ENCODE data around the gene RAB3A.

DNA sequence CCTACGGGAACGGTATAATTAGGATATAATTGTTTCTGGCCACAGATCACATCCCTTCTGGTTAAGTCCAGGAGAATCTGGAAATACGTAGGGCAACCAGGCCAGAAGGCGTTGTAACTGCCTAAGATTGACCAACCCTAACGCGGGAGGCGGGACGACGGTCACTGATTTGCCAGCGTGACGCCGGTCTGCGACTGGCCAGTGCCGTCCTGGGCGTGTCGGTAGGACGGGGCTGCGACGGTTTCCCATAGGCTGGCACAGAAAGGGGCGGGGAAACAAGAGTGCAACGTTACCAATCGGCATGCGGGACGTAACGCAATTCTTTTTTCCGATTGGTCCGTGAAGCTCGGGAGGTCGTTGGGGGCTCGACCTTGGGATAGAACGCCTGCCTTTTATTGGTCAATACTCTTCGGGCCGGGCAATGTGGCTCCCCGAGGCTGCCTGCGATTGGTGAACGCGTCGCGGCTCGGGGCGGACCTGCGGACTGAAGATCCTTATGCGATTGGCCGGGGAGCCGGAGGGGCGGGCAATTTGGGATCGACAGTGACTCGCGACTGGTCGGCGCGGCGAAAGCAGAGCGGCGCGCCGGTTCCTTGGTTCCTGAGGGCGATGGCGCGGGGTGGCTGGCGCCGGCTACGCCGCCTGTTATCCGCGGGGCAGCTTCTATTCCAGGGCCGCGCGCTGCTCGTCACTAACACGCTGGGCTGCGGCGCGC is 11.0 kb downstream of the RAB3A start, which contains the start of gene MPV17L2:
- TF ChIP-seq, protein P1, sequence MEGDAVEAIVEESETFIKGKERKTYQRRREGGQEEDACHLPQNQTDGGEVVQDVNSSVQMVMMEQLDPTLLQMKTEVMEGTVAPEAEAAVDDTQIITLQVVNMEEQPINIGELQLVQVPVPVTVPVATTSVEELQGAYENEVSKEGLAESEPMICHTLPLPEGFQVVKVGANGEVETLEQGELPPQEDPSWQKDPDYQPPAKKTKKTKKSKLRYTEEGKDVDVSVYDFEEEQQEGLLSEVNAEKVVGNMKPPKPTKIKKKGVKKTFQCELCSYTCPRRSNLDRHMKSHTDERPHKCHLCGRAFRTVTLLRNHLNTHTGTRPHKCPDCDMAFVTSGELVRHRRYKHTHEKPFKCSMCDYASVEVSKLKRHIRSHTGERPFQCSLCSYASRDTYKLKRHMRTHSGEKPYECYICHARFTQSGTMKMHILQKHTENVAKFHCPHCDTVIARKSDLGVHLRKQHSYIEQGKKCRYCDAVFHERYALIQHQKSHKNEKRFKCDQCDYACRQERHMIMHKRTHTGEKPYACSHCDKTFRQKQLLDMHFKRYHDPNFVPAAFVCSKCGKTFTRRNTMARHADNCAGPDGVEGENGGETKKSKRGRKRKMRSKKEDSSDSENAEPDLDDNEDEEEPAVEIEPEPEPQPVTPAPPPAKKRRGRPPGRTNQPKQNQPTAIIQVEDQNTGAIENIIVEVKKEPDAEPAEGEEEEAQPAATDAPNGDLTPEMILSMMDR (IDR thresholded peaks at IDR 0.05) = peak in 1 of 4 experiments; percentile 39
- TF ChIP-seq POLR2A (IDR thresholded peaks at IDR 0.05) = peak; percentile 87 to 91
